Measurements from ENCODE around the gene RFX8. TPM values are rescaled to one million over a fixed set of nuclear protein-coding genes. Genes with fewer than 3 reads are reported as not detected.

RFX8 gene
- total and polyA plus RNA-seq, 8 donors: 0.13 to 0.92 TPM; not detected in 6

GRCh38 chr2:101485856-101486255, 10.9 kb upstream of the RFX8 start:
- H3K36me3 ChIP-seq: no peaks in the 10 kb centered on the region
- no peak for DNase-seq
- TF ChIP-seq EP300 (IDR thresholded peaks at IDR 0.05) (no peak), POLR2A (IDR thresholded peaks at IDR 0.05) (no peak), CTCF (IDR thresholded peaks at IDR 0.05) (no peak), POLR2AphosphoS5 (IDR thresholded peaks at IDR 0.05) (no peak)
- WGBS, 5 donors: 79 to 90% (median 90%) methylated on average over 4 of the region's 4 CpGs
- H3K27me3 ChIP-seq: peaks cover 0 to 1% (median 0%) of the 10 kb centered on the region in 3 donors
- no peak overlapping the region for H3K4me3 ChIP-seq
- H3K4me1 ChIP-seq: no peaks in the 10 kb centered on the region
- intact Hi-C loops (cut with DNase I; ENCODE audit: low total_unique reads): no loop called here
- H3K9me3 ChIP-seq: no peaks in the 10 kb centered on the region
- no peak overlapping the region for H3K27ac ChIP-seq

GRCh38 chr2:101480764-101481163, 5.9 kb upstream of the RFX8 start:
- H3K27me3 ChIP-seq: peaks cover 0 to 6% (median 0%) of the 10 kb centered on the region in 3 donors
- intact Hi-C loops (cut with DNase I; ENCODE audit: low total_unique reads): no loop called here

GRCh38 chr2:101479810-101480209, 4.9 kb upstream of the RFX8 start:
- H3K4me3 ChIP-seq: no peak overlapping the region
- 71 to 82% (median 73%) methylated on average over 9 of the region's 9 CpGs for WGBS, 5 donors
- no peak overlapping the region for H3K27ac ChIP-seq
- no peaks in the 10 kb centered on the region for H3K9me3 ChIP-seq
- no peaks in the 10 kb centered on the region for H3K36me3 ChIP-seq
- intact Hi-C loops (cut with DNase I; ENCODE audit: low total_unique reads): no loop called here
- peaks cover 0 to 13% (median 0%) of the 10 kb centered on the region in 3 donors for H3K27me3 ChIP-seq
- no peak for DNase-seq
- peaks cover 0 to 9% (median under 1%) of the 10 kb centered on the region in 4 donors for H3K4me1 ChIP-seq
- no peak for TF ChIP-seq CTCF (IDR thresholded peaks at IDR 0.05)
- TF ChIP-seq POLR2AphosphoS5 (IDR thresholded peaks at IDR 0.05): no peak

More at GRCh38 chr2:101480764-101481163, 5.9 kb upstream of the RFX8 start:
- no peaks in the 10 kb centered on the region for H3K9me3 ChIP-seq
- TF ChIP-seq CTCF (IDR thresholded peaks at IDR 0.05) (no peak), POLR2A (IDR thresholded peaks at IDR 0.05) (no peak), EP300 (IDR thresholded peaks at IDR 0.05) (no peak), POLR2AphosphoS5 (IDR thresholded peaks at IDR 0.05) (no peak)
- WGBS, 5 donors: 85 to 94% (median 90%) methylated on average over 2 to 8 of the region's 8 CpGs
- no peak overlapping the region for H3K4me3 ChIP-seq
- DNase-seq: no peak
- peaks cover 0 to 8% (median 0%) of the 10 kb centered on the region in 4 donors for H3K4me1 ChIP-seq
- no peak overlapping the region for H3K27ac ChIP-seq
- no peaks in the 10 kb centered on the region for H3K36me3 ChIP-seq

GRCh38 chr2:101479328-101479727, 4.4 kb upstream of the RFX8 start:
- H3K27ac ChIP-seq: no peak overlapping the region
- peaks cover 0 to 18% (median 4%) of the 10 kb centered on the region in 3 donors for H3K27me3 ChIP-seq
- no peaks in the 10 kb centered on the region for H3K9me3 ChIP-seq
- 37 to 50% (median 43%) methylated on average over 4 of the region's 4 CpGs for whole genome bisulfite sequencing, 5 donors
- no peaks in the 10 kb centered on the region for H3K36me3 ChIP-seq
- H3K4me3 ChIP-seq: no peak overlapping the region
- TF ChIP-seq POLR2AphosphoS5 (IDR thresholded peaks at IDR 0.05) (no peak), EP300 (IDR thresholded peaks at IDR 0.05) (no peak), POLR2A (IDR thresholded peaks at IDR 0.05) (no peak), CTCF (IDR thresholded peaks at IDR 0.05) (no peak)
- peak in 1 of 2 donors; percentile 13 for DNase-seq
- peaks cover 0 to 13% (median 6%) of the 10 kb centered on the region in 4 donors for H3K4me1 ChIP-seq
- intact Hi-C loops (cut with DNase I; ENCODE audit: low total_unique reads): no loop called here

Measured in stomach (tissue), 9 donors.